PFSK-1 (cell line): Measurements from ENCODE around the gene CTDSPL2.

ENCODE experiments used
- FOXP2 ChIP-seq: optimal IDR thresholded peaks from 2 replicates; pipeline ENCODE3; 2011; ENCODE audit warnings: borderline replicate concordance, control low read depth, inconsistent platforms; ENCODE audit not compliant: insufficient read depth; ENCODE audit errors: extremely low read length, extremely low read depth
- POLR2AphosphoS5 ChIP-seq: IDR thresholded peaks from 2 replicates; pipeline ENCODE4 v1.6.1; 2012; ENCODE audit warnings: low read depth, mild to moderate bottlenecking, control low read depth, low read length, moderate library complexity
- REST ChIP-seq, 2 experiments: IDR thresholded peaks; 2 replicates each; pipeline versions ENCODE4 v1.6.1 to v1.8.0; 2011 to 2012; ENCODE audit warnings: low read depth in 2 of 2, low read length in 2 of 2, control low read depth in 1 of 2, inconsistent platforms in 1 of 2, mild to moderate bottlenecking in 1 of 2, moderate library complexity in 1 of 2; ENCODE audit not compliant: insufficient read depth in 1 of 2
- SIN3A ChIP-seq: IDR thresholded peaks from 2 replicates; pipeline ENCODE4 v1.6.1; 2012; ENCODE audit warnings: mild to moderate bottlenecking, low read length, moderate library complexity, borderline replicate concordance; ENCODE audit not compliant: insufficient read depth
- TAF1 ChIP-seq: IDR thresholded peaks from 2 replicates; pipeline ENCODE4 v1.6.1; 2012; ENCODE audit warnings: low read length, control low read depth, borderline replicate concordance; ENCODE audit not compliant: insufficient read depth

The CTDSPL2 gene

DNA sequence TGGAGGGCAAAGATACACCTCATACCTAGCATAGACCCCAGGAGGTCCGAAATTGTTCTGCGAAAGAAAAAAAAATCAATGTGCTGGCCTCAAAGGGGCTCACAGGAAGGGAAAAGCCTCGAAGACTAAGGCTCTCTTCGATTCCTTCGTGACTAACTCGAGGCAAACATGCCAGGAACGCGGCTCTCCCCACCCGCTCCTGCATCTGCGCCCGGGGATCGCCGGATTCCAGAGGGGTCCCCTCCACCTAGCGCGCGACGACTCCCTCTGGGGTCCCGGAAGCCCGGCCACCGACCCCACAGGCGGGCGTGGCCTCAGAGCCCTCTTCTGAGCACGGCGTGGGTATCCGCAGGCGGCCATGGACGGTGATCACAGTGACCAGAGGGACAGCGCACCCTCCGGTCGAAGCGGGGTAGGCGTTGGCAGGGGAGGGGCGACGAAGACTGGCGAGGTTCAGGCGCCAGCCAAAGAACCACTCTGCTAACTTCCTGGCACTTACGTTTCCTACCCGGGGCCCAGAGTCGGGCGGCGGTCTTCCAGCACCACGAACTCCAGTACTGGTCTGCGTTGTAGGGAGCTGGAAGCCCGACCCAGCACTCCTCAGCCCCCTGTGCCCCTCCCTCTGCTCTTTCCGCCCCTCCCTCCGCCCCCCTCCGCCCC, 109.0 kb downstream of the CTDSPL2 start:
- no peak for TF ChIP-seq TAF1
- TF ChIP-seq POLR2AphosphoS5, result peak; percentile 90
- 0 out of 2 replicates have a peak, but pooled peaks have one; percentile 22 for TF ChIP-seq SIN3A
- no peak for TF ChIP-seq FOXP2
- TF ChIP-seq REST (IDR thresholded peaks at IDR 0.05; ENCODE audit: insufficient read depth in 1 of 2, low read depth in 2 of 2, low read length in 2 of 2), result no peak

- TF ChIP-seq POLR2AphosphoS5 (peak; percentile 76), REST (IDR thresholded peaks at IDR 0.05; ENCODE audit: insufficient read depth in 1 of 2, low read depth in 2 of 2, low read length in 2 of 2) (no peak), FOXP2 (peak; percentile 93), TAF1 (peak; percentile 91; the same call in 1 of the 2 replicates), SIN3A (peak; percentile 73; the same call in 1 of the 2 replicates)
Observed at GRCh38 chr15:44536962-44537734, 109.7 kb downstream of the CTDSPL2 start, which contains the start of gene EIF3J. TSS of gene EIF3J (plus strand) at chr15:44537147. CDS start at chr15:44537195, 48 bp downstream.

GRCh38 chr15:44537735-44538240, 110.4 kb downstream of the CTDSPL2 start:
- no peak for TF ChIP-seq REST (IDR thresholded peaks at IDR 0.05; ENCODE audit: insufficient read depth in 1 of 2, low read depth in 2 of 2, low read length in 2 of 2)
- no peak for TF ChIP-seq SIN3A
- TF ChIP-seq TAF1, result no peak
- no peak for TF ChIP-seq FOXP2
- TF ChIP-seq POLR2AphosphoS5, result no peak

- TF ChIP-seq REST (IDR thresholded peaks at IDR 0.05; ENCODE audit: insufficient read depth in 1 of 2, low read depth in 2 of 2, low read length in 2 of 2) (no peak), POLR2AphosphoS5 (no peak), FOXP2 (no peak), TAF1 (no peak), SIN3A (no peak)
Observed at GRCh38 chr15:44541282-44541958, 114.0 kb downstream of the CTDSPL2 start.
